Measurements from ENCODE around the gene MAN2B2. TPM values are rescaled to one million over a fixed set of nuclear protein-coding genes. Genes with fewer than 3 reads are reported as not detected.
A peak's percentile ranks its signal among the peaks of the same experiment; 100 is the strongest.
"Not testable (repeated sequence)": the region's sequence is repeated elsewhere in the genome, so short reads cannot be mapped to it uniquely, and the experiment has no call there.

Gene MAN2B2
- total RNA-seq, 1 donor from 2014 or later: 31.8 TPM

GRCh38 chr4:6641971-6642320 is 67.0 kb downstream of the MAN2B2 start:
- no peak for DNase-seq (ENCODE audit: low read depth)

- no peak for DNase-seq (ENCODE audit: low read depth)
These were observed 68.3 kb downstream of the MAN2B2 start for GRCh38 chr4:6643141-6643847.

GRCh38 chr4:6644792-6645530 is 70.0 kb downstream of the MAN2B2 start:
- DNase-seq (ENCODE audit: low read depth): no peak

- DNase-seq (ENCODE audit: low read depth): no peak
These were observed 72.2 kb downstream of the MAN2B2 start for GRCh38 chr4:6647169-6647568.

GRCh38 chr4:6647582-6648230 is 72.7 kb downstream of the MAN2B2 start:
- DNase-seq (ENCODE audit: low read depth): no peak

- DNase-seq (ENCODE audit: low read depth): no peak
These were observed 74.2 kb downstream of the MAN2B2 start for GRCh38 chr4:6649216-6649615.

GRCh38 chr4:6654211-6654610 is 79.2 kb downstream of the MAN2B2 start:
- not testable (repeated sequence) for DNase-seq (ENCODE audit: low read depth)

DNA sequence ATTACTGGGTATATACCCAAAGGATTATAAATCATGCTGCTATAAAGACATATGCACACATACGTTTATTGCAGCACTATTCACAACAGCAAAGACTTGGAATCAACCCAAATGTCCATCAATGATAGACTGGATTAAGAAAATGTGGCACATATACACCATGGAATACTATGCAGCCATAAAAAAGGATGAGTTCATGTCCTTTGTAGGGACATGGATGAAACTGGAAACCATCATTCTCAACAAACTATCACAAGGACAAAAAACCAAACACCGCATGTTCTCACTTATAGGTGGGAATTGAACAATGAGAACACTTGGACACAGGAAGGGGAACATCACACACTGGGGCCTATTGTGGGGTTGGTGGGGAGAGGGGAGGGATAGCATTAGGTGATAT is 80.3 kb downstream of the MAN2B2 start:
- DNase-seq (ENCODE audit: low read depth): not testable (repeated sequence)

- DNase-seq (ENCODE audit: low read depth): no peak
These were observed 80.9 kb downstream of the MAN2B2 start for GRCh38 chr4:6655924-6656323.

DNA sequence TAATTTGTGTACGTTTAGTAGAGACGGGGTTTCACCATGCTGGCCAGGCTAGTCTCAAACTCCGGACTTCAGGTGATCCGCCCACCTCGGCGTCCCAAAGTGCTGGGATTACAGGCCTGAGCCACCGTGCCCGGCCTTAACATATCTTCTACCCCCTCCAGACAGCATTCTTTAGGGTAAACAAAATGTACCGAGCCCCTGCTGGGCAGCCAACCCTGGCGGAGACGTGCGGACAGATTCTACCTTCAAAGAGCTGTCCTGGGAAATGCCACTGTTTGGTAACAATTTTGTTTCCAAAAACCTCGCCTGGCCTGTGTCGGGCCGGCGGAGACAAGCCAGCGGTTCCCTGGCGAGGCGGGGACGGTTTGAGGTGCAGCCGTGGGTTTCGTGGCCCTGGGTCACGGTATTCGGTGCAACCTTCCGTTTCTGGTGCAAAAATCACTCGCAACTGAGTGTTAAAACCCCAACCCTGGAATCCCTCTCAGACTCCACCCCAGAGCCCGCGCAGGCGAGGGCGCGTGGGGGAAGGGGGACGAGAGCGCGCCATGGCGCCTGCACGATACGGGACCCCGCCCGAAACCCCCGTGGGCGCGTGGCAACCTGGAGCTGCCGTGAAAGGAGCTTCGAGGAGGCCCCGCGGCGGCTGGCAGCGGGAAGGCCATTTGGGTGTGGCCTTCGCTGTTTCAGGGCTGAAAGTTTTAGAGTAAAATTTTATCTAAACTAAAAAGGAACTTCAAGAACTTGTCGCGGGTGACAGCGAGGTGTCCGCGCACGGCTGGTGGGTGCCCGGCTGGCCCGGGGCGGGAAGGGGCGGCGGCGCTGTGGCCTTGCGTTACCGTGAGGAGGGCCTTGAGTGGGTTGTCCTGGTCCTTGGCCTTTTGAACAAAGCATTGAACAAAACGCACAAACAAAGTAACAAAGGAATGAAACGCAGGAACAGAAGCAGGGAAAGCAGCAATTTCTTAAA is 82.5 kb downstream of the MAN2B2 start:
- DNase-seq (ENCODE audit: low read depth): no peak

- DNase-seq (ENCODE audit: low read depth): no peak
These were observed 83.2 kb downstream of the MAN2B2 start for GRCh38 chr4:6658209-6658595.

- no peak for DNase-seq (ENCODE audit: low read depth)
These were observed 83.6 kb downstream of the MAN2B2 start for GRCh38 chr4:6658597-6659075.

DNA sequence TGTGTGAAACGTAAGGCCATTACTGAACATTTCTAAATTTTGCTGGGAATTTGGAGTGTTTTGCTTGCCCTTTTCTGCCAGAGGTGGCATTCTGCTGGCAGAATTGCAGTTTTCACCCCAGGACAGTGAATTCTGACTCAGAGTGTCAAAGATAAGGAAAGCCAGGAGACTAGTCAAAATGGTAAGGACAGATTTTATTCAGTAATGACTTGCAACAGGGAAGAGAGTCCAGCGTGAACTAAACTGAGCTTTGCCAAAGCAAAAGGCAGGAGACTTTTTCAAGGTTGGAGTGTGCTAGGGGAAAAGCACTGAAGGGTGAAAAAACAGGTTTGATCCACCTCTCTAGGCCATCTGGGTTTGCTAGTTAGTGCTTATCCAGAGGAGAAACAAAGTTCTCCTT is 84.9 kb downstream of the MAN2B2 start:
- DNase-seq (ENCODE audit: low read depth): no peak

DNA sequence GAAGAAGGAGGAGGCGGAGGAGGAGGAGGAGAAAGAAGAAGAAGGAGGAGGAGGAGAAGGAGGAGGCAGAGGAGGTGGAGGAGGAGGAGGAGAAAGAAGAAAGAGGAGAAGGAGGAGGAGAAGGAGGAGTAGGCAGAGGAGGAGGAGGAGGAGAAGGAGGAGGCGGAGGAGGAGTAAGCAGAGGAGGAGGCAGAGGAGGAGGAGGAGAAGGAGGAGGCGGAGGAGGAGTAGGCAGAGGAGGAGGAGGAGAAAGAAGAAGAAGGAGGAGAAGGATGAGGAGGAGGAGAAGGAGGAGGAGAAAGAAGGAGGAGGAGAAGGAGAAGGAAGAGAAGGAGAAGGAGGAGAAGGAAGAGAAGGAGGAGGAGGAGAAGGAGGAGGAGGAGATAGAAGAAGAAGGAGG is 85.4 kb downstream of the MAN2B2 start:
- DNase-seq (ENCODE audit: low read depth): no peak

DNA sequence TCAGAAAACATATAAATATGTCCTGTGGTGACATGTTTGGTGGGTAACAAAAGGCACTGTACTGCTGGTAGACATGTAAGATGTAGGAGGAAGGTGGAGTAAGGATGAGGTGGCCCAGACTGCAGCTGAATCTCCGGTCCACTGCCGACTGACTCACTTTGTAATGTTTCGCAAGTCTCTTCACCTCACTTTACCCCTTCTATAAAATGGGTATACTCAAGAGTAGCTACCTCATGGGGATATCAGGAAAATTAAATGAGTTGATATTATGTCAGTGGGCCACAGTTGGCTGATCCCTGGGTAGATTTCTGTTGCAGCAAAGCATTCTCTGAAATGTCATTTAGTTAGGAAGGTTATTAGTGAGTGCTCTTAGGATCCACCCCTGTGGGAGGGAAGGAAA is 87.6 kb downstream of the MAN2B2 start:
- no peak for DNase-seq (ENCODE audit: low read depth)

- no peak for DNase-seq (ENCODE audit: low read depth)
These were observed 88.8 kb downstream of the MAN2B2 start for GRCh38 chr4:6663596-6664393.

DNA sequence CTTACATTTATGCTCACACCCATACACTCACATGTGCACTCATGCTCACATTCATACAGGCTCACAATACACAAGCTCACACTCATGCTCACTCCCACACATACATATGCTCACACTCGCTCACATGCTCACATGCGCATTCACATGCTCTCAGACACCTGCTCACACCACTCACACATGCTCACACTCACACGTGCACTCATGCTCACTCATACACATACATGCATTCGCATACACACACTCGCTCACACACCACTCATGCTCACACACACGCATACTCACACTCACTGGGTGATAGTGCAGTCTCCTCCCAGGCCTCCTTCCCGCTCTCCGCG is 90.3 kb downstream of the MAN2B2 start:
- DNase-seq (ENCODE audit: low read depth): no peak

GRCh38 chr4:6668391-6668790 is 93.4 kb downstream of the MAN2B2 start:
- peak; percentile 93 for DNase-seq (ENCODE audit: low read depth)

GRCh38 chr4:6671648-6672047 is 96.7 kb downstream of the MAN2B2 start:
- no peak for DNase-seq (ENCODE audit: low read depth)

DNA sequence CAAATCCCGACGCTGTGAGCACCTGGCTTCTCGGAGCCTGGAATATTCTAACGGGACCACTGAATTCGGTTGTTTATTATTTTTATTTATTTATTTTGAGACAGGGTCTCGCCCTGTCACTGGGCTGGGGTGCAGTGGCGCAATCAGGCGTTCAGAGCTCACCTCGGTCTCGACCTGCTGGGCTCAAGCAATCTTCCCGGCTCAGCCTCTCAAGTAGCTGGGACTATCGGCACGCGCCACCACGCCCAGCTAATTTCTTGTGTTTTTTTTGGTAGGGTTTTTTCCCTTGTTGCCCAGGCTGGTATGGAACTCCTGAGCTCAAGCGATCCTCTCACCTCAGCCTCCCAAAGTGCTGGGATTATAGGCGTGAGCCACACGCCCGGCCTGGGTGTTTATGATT is 97.1 kb downstream of the MAN2B2 start:
- no peak for DNase-seq (ENCODE audit: low read depth)
